ENCODE results near the gene LCLAT1. TPM values are rescaled to one million over a fixed set of nuclear protein-coding genes. Genes with fewer than 3 reads are reported as not detected.
"Not testable (repeated sequence)": the region's sequence is repeated elsewhere in the genome, so short reads cannot be mapped to it uniquely, and the experiment has no call there.

The LCLAT1 gene
- total RNA-seq, 1 donor from 2014 or later = 41.0 TPM

DNA sequence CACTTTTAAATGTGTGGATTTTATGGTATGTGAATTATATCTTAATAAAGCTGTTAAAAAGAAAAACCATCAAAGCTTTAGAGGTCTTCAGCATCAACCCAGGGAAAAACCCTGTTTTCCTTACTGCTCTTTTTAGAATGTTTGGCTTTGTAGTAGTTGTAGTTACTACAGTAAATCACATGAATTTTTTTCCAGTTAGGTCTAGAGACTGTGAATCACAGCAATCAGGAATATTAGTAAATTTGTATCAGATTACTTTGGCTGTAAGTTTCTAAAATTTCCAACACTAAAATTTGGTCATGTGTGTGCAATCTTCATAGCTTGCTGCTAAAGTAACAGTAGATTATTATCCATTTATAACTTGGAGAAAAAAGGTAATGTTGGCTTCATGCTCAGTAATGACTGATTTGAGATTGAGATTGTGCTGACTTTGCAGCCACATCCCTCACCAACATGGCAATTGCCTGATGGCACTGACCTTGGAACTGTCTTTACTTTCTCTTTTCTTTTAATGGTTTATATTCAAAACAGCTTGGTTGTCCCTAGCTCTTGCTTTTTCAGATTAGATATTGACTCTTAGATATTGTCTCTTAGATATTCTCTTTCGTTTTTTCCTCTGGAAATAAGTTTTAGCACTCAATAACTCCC lies 41.1 kb downstream of the LCLAT1 start:
- peaks cover 75% of the 10 kb centered on the region for H3K4me1 ChIP-seq
- TF ChIP-seq, protein P1, sequence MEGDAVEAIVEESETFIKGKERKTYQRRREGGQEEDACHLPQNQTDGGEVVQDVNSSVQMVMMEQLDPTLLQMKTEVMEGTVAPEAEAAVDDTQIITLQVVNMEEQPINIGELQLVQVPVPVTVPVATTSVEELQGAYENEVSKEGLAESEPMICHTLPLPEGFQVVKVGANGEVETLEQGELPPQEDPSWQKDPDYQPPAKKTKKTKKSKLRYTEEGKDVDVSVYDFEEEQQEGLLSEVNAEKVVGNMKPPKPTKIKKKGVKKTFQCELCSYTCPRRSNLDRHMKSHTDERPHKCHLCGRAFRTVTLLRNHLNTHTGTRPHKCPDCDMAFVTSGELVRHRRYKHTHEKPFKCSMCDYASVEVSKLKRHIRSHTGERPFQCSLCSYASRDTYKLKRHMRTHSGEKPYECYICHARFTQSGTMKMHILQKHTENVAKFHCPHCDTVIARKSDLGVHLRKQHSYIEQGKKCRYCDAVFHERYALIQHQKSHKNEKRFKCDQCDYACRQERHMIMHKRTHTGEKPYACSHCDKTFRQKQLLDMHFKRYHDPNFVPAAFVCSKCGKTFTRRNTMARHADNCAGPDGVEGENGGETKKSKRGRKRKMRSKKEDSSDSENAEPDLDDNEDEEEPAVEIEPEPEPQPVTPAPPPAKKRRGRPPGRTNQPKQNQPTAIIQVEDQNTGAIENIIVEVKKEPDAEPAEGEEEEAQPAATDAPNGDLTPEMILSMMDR (IDR thresholded peaks at IDR 0.05; ENCODE audit: borderline replicate concordance) = no peak

DNA sequence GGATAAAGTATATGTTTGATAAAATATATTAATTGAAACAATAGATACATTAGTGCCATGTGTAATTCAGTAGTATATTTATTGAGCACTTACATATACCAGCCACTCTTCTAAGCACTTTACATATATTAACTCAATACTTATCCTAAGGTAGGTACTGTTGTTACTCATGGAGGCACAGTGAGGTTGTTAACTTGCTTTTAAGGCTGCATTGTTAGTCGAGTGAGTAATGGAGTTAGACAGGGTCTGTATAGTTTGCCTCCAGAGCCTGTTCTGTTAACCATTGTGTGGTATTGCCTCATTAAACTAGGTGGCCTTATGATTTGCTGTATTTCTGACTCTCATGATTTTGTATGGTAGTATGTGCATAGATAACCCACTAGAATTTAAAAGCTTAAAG lies 44.2 kb downstream of the LCLAT1 start:
- Histone ChIP-seq H3K36me3 (no peaks in the 10 kb centered on the region), H3K4me1 (peaks cover 74% of the 10 kb centered on the region), H3K4me3 (no peak overlapping the region), H3K27ac (replicated peaks) (peak overlapping the region; percentile 47), H3K9me3 (replicated peaks) (no peaks in the 10 kb centered on the region), H3K27me3 (ENCODE audit: low read depth) (no peaks in the 10 kb centered on the region)
- intact Hi-C loops (cut with micrococcal nuclease) = no loop called here
- TF ChIP-seq, protein P1 (IDR thresholded peaks at IDR 0.05; ENCODE audit: borderline replicate concordance) = no peak
- DNase-seq = no peak

More for the DNA sequence above, 41.1 kb downstream of the LCLAT1 start:
- Histone ChIP-seq H3K27me3 (ENCODE audit: low read depth) (no peaks in the 10 kb centered on the region), H3K27ac (replicated peaks) (peak overlapping the region; percentile 11), H3K36me3 (no peaks in the 10 kb centered on the region), H3K4me3 (no peak overlapping the region), H3K9me3 (replicated peaks) (no peaks in the 10 kb centered on the region)
- intact Hi-C loops (cut with micrococcal nuclease) = no loop called here
- no peak for DNase-seq

DNA sequence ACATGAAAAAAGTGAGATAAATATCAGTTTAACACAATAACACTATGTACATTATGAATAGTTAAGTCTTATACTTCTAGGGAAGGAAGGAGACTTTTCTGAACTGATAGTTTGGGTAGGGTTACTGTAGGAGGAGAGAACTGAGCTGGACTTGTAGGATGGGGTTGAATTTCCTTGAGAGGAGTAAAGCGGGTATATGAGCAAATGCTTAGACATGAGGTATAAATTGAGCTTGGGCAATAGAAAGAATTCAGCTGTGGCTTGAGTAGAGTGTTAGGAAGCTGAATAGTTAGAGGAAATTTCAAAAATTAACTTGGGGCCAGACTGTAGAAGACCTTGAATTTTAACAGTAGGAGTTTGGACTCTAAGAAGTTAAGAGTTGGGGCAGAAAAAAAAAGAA lies 45.1 kb downstream of the LCLAT1 start:
- no peak for DNase-seq
- peak overlapping the region; percentile 47 for H3K27ac ChIP-seq (replicated peaks)
- H3K4me3 ChIP-seq = no peak overlapping the region
- no peaks in the 10 kb centered on the region for H3K36me3 ChIP-seq
- intact Hi-C loops (cut with micrococcal nuclease) = no loop called here
- H3K4me1 ChIP-seq = peaks cover 68% of the 10 kb centered on the region
- no peaks in the 10 kb centered on the region for H3K27me3 ChIP-seq (ENCODE audit: low read depth)
- TF ChIP-seq, protein P1 (IDR thresholded peaks at IDR 0.05; ENCODE audit: borderline replicate concordance) = no peak
- H3K9me3 ChIP-seq (replicated peaks) = no peaks in the 10 kb centered on the region

DNA sequence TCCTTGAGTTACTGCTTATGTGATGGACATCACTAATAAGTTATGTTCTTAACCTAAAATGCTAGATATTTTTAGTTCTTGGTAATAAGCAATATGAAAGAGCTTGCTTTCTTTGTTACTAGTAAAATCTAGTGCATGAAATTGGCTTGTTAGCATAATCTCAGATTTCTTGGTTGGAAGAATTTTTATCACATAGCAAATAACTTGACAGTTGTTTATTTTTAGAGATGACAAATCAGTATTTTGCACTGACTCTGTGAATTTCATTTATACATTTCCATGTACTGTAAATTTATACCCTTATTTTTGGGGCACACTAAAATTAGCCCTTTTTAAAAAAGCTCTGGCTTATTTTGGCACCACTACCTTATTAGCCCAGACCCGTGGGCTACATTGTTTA lies 45.6 kb downstream of the LCLAT1 start:
- peak overlapping the region; percentile 47 for H3K27ac ChIP-seq (replicated peaks)
- no peak for DNase-seq
- peaks cover 4% of the 10 kb centered on the region for H3K9me3 ChIP-seq (replicated peaks)
- H3K4me3 ChIP-seq = no peak overlapping the region
- no peaks in the 10 kb centered on the region for H3K36me3 ChIP-seq
- no peaks in the 10 kb centered on the region for H3K27me3 ChIP-seq (ENCODE audit: low read depth)
- TF ChIP-seq, protein P1 (IDR thresholded peaks at IDR 0.05; ENCODE audit: borderline replicate concordance) = no peak
- intact Hi-C loops (cut with micrococcal nuclease) = no loop called here
- peaks cover 64% of the 10 kb centered on the region for H3K4me1 ChIP-seq

DNA sequence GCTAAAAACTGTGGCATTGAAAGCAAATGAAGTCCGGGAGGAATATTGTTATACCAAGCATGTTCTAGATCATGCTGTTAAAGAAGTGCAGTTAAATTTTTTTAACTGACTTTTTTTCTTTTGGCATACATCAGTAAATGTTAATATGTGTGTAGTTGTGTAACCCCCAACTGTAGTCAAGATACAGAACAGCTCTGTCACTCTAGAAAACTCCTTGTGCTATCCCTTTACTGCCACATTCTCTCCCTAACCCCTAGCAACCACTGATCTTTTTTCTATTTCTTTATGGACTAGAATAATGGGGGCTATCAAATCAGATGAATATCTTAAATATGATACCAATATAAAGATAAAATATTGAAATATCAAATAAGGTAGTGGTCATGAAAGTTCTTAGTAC lies 46.4 kb downstream of the LCLAT1 start:
- Histone ChIP-seq H3K4me1 (peaks cover 56% of the 10 kb centered on the region), H3K36me3 (peaks cover 6% of the 10 kb centered on the region), H3K9me3 (replicated peaks) (peaks cover 12% of the 10 kb centered on the region), H3K4me3 (no peak overlapping the region), H3K27ac (replicated peaks) (peak overlapping the region; percentile 47), H3K27me3 (ENCODE audit: low read depth) (no peaks in the 10 kb centered on the region)
- intact Hi-C loops (cut with micrococcal nuclease) = no loop called here
- TF ChIP-seq, protein P1 (IDR thresholded peaks at IDR 0.05; ENCODE audit: borderline replicate concordance) = no peak
- no peak for DNase-seq

DNA sequence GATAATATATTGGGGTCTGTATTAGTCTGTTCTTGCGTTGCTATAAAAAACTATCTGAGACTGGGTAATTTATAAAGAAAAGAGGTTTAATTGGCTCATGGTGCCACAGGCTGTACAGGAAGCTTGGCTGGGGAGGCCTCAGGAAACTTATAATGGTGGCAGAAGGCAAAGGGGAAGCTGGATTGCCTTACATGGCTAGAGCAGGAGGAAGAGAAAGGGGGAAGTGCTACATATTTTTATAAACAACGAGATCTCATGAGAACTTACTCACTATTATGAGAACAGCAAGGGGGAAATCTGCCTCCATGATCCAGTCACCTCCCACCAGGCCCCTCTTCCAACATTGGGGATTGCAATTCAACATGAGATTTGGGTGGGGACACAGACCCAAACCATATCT lies 48.9 kb downstream of the LCLAT1 start:
- intact Hi-C loops (cut with micrococcal nuclease); DNase-seq; H3K4me3 ChIP-seq; H3K27me3 ChIP-seq (ENCODE audit: low read depth); H3K27ac ChIP-seq (replicated peaks): not testable (repeated sequence)
- Histone ChIP-seq H3K4me1 (peaks cover 50% of the 10 kb centered on the region), H3K9me3 (replicated peaks) (peaks cover 34% of the 10 kb centered on the region), H3K36me3 (peaks cover 10% of the 10 kb centered on the region)

All from left ventricle myocardium inferior (tissue), 1 donor.